Lower leg skin (tissue), 3 donors: ENCODE measurements around the gene TRAM2.

Source experiments
- CTCF ChIP-seq, 3 donors: fragments of 450-650 bp; IDR thresholded peaks; one replicate each; pipeline ENCODE4 v1.5.1; 2016; ENCODE audit warnings: antibody characterized with exemption in 3 of 3, mild to moderate bottlenecking in 3 of 3, moderate library complexity in 2 of 3
- POLR2A ChIP-seq, 2 donors: fragments of 450-650 bp; IDR thresholded peaks; one replicate each; pipeline ENCODE4 v1.6.1; 2016 to 2017; ENCODE audit warnings: antibody characterized with exemption in 2 of 2, mild to moderate bottlenecking in 1 of 2, moderate library complexity in 1 of 2

DNA sequence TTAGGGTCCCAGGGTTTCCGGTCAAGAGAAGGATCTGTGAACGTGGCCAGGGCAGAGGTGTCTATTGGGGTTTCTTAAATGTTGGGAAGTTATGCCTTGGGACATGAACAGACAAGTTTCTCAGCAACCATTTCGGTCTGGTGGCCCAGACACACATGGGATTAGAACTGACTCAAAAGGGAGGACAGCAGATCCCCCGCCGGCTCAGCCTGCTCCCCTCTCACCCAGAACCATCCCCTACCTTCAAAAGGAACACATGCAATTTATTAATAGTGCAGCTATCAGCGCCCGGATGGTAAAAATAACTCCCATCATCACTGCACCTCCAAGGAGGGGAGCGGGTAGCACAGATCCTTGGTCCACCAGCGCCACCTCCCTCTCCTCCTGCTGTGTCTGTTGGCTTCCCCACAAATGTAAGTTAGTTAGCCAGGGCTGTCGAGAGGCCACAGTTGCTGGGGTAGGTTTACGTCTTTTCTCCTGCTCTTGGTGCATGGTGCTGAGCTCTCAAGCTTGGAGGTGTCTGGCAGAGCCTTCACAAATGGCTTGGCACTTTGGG, 77.1 kb downstream of the TRAM2 start:
- TF ChIP-seq CTCF (IDR thresholded peaks at IDR 0.05) (no peak), POLR2A (IDR thresholded peaks at IDR 0.05) (no peak)
